GM23338 (cell line): ENCODE results near the gene ATXN1L. TPM values are rescaled to one million over a fixed set of nuclear protein-coding genes. Genes with fewer than 3 reads are reported as not detected.
A peak's percentile ranks its signal among the peaks of the same experiment; 100 is the strongest.

Experiments used
- ATAC-seq: fragments of 200-7000 bp; cut with Tn5 transposase; 3 replicates; pipeline ENCODE4 v1.9.1; 2020
- DNase-seq: peaks from one replicate; pipeline ENCODE4 v3.0.0-alpha.2; 2015; ENCODE audit warnings: low spot score
- H2AFZ ChIP-seq: fragments of 200-600 bp; sonication (generic); 2 replicates; pipeline ENCODE4 v1.8.0; 2016; ENCODE audit warnings: antibody characterized with exemption, mild to moderate bottlenecking, moderate library complexity
- H3F3A ChIP-seq: fragments of 200-600 bp; sonication (generic); replicated peaks from 2 replicates; pipeline ENCODE4 v1.8.0; 2017; ENCODE audit warnings: antibody characterized with exemption, mixed run types, low read depth
- H3K27ac ChIP-seq: fragments of 200-600 bp; sonication (generic); 2 replicates; pipeline ENCODE4 v1.6.1; 2016; ENCODE audit warnings: low read depth
- H3K27me3 ChIP-seq: fragments of 200-600 bp; sonication (generic); 2 replicates; pipeline ENCODE4 v1.8.0; 2016; ENCODE audit warnings: mild to moderate bottlenecking, mixed run types, moderate library complexity; ENCODE audit not compliant: insufficient read depth
- H3K36me3 ChIP-seq: fragments of 200-600 bp; sonication (generic); 2 replicates; pipeline ENCODE4 v1.8.0; 2016; ENCODE audit warnings: mild to moderate bottlenecking; ENCODE audit not compliant: insufficient read depth
- H3K4me1 ChIP-seq: fragments of 200-600 bp; sonication (generic); 2 replicates; pipeline ENCODE4 v1.8.0; 2016; ENCODE audit warnings: mild to moderate bottlenecking, moderate library complexity; ENCODE audit not compliant: insufficient read depth
- H3K4me2 ChIP-seq: fragments of 200-600 bp; sonication (generic); 2 replicates; pipeline ENCODE4 v1.7.1; 2017; ENCODE audit warnings: mixed run types
- H3K4me3 ChIP-seq: fragments of 200-600 bp; sonication (generic); 2 replicates; pipeline ENCODE4 v1.6.1; 2016; ENCODE audit warnings: mixed run types
- H3K79me2 ChIP-seq: fragments of 200-600 bp; sonication (generic); replicated peaks from 2 replicates; pipeline ENCODE4 v1.8.0; 2017; ENCODE audit warnings: mild to moderate bottlenecking; ENCODE audit not compliant: insufficient read depth
- H3K9me2 ChIP-seq: fragments of 200-600 bp; sonication (generic); 2 replicates; pipeline ENCODE4 v1.8.0; 2017; ENCODE audit not compliant: insufficient read depth
- H4K20me1 ChIP-seq: fragments of 200-600 bp; sonication (generic); replicated peaks from 2 replicates; pipeline ENCODE4 v1.8.0; 2017; ENCODE audit warnings: mild to moderate bottlenecking; ENCODE audit not compliant: insufficient read depth
- H3K27ac Mint-ChIP-seq: 2 replicates; pipeline ENCODE4 v1.8.0; 2020; ENCODE audit warnings: inconsistent platforms, mild to moderate bottlenecking, moderate library complexity, mixed read lengths
- H3K27me3 Mint-ChIP-seq: 3 replicates; pipeline ENCODE4 v1.8.0; 2022; ENCODE audit warnings: low read depth, mild to moderate bottlenecking, moderate library complexity, mixed read lengths, inconsistent platforms; ENCODE audit not compliant: insufficient read depth, poor library complexity
- H3K36me3 Mint-ChIP-seq: 3 replicates; pipeline ENCODE4 v1.8.0; 2021; ENCODE audit warnings: low read depth, mild to moderate bottlenecking, inconsistent platforms, moderate library complexity, mixed read lengths
- H3K4me1 Mint-ChIP-seq: 3 replicates; pipeline ENCODE4 v1.8.0; 2020; ENCODE audit warnings: mild to moderate bottlenecking, inconsistent platforms, mixed read lengths
- H3K4me3 Mint-ChIP-seq: 3 replicates; pipeline ENCODE4 v1.8.0; 2021; ENCODE audit warnings: moderate library complexity, mild to moderate bottlenecking, inconsistent platforms, mixed read lengths
- H3K9me3 Mint-ChIP-seq: 3 replicates; pipeline ENCODE4 v1.8.0; 2020; ENCODE audit warnings: moderate library complexity, mild to moderate bottlenecking, inconsistent platforms, mixed read lengths
- ETS1 ChIP-seq: IDR thresholded peaks from 2 replicates; pipeline ENCODE4 v1.6.1; 2016; ENCODE audit warnings: antibody characterized with exemption
- EZH2 ChIP-seq: fragments of 200-600 bp; sonication (generic); IDR thresholded peaks from one replicate; pipeline ENCODE4 v1.8.0; 2017; ENCODE audit warnings: antibody characterized with exemption, mild to moderate bottlenecking, low read depth; ENCODE audit not compliant: unreplicated experiment
- EZH2phosphoT487 ChIP-seq: fragments of 200-600 bp; sonication (generic); IDR thresholded peaks from one replicate; pipeline ENCODE4 v1.8.1; 2018; ENCODE audit warnings: antibody characterized with exemption; ENCODE audit not compliant: unreplicated experiment
- JUNB ChIP-seq: IDR thresholded peaks from one replicate; pipeline ENCODE4 v1.6.1; 2016; ENCODE audit warnings: antibody characterized with exemption; ENCODE audit not compliant: unreplicated experiment
- STAT1 ChIP-seq: IDR thresholded peaks from one replicate; pipeline ENCODE4 v1.6.1; 2016; ENCODE audit warnings: antibody characterized with exemption; ENCODE audit not compliant: unreplicated experiment
- ZNF114 ChIP-seq: fragments of 250-450 bp; sonication (Bioruptor Pico); IDR thresholded peaks from 2 replicates; pipeline ENCODE4 v1.5.0; 2020; ENCODE audit warnings: mild to moderate bottlenecking, moderate library complexity
- ZNF331 ChIP-seq: fragments of 250-450 bp; sonication (Bioruptor Pico); IDR thresholded peaks from 2 replicates; pipeline ENCODE4 v1.5.0; 2020; ENCODE audit warnings: low read depth, mild to moderate bottlenecking, moderate library complexity
- polyA plus RNA-seq: library from polyadenylated mRNA; unstranded; fragments of >200 nt; fragmentation: Nextera tagmentation; extraction: Ambion mirVana; gene quantifications from 2 replicates; pipeline ENCODE4 v1.2.1, GENCODE V29; 2016
- total RNA-seq: library from RNA; depleted of rRNA; stranded (reverse); fragments of >200 nt; shearing (Covaris generic); gene quantifications from 2 replicates; pipeline ENCODE4 v1.2.3, GENCODE V29; 2014
- TF ChIP-seq, protein P1 (sequence below), 2 experiments: fragments of 200-600 bp in 1 of 2; sonication (generic) in 1 of 2; conservative IDR thresholded peaks; 2 replicates each; pipeline versions ENCODE4 v1.5.1 to v1.6.1; 2016 to 2017; ENCODE audit warnings: antibody characterized with exemption in 2 of 2, low read depth in 2 of 2, mild to moderate bottlenecking in 2 of 2, moderate library complexity in 1 of 2
- TF ChIP-seq, protein P2 (sequence below): IDR thresholded peaks from one replicate; pipeline ENCODE4 v1.6.1; 2018; ENCODE audit warnings: antibody characterized with exemption; ENCODE audit not compliant: unreplicated experiment

The ATXN1L gene
- total and polyA plus RNA-seq, 2 experiments from 2014 or later: 8.5 to 22.1 TPM

- Histone ChIP-seq H3K9me2 (no peaks in the 10 kb centered on the region), H3K27me3 (no peaks in the 10 kb centered on the region), H3K79me2 (peaks cover 99% of the 10 kb centered on the region), H4K20me1 (peaks cover 33% of the 10 kb centered on the region), H3F3A (no peaks in the 10 kb centered on the region), H3K36me3 (peaks cover 11% of the 10 kb centered on the region), H3K4me1 (peaks cover 17% of the 10 kb centered on the region), H2AFZ (no peak overlapping the region), H3K4me3 (no peak overlapping the region), H3K4me2 (no peak overlapping the region), H3K27ac (no peak overlapping the region)
- H3K4me1 Mint-ChIP-seq: peaks cover 5% of the 10 kb centered on the region
- H3K9me3 Mint-ChIP-seq: no peaks in the 10 kb centered on the region
- peaks cover 19% of the 10 kb centered on the region for H3K36me3 Mint-ChIP-seq
- TF ChIP-seq ZNF331 (CRISPR knock-in tag): no peak
- no peak for TF ChIP-seq EZH2
- ATAC-seq (no peak), DNase-seq (no peak)
- H3K4me3 Mint-ChIP-seq: no peak overlapping the region
- H3K27me3 Mint-ChIP-seq: peaks cover 4% of the 10 kb centered on the region
- peak overlapping the region; percentile 18; the same call in 1 of the 2 replicates for H3K27ac Mint-ChIP-seq
Measured at GRCh38 chr16:71803305-71803690, 42.5 kb upstream of the ATXN1L start.

GRCh38 chr16:71807905-71808592 is 37.7 kb upstream of the ATXN1L start:
- peaks cover 11% of the 10 kb centered on the region for H3K36me3 ChIP-seq
- Mint-ChIP-seq H3K4me1 (peaks cover 5% of the 10 kb centered on the region), H3K27ac (peak overlapping the region; percentile 100), H3K4me3 (peak overlapping the region; percentile 98), H3K36me3 (peaks cover 9% of the 10 kb centered on the region), H3K27me3 (peaks cover 9% of the 10 kb centered on the region), H3K9me3 (no peaks in the 10 kb centered on the region)
- 0 out of 2 replicates have a peak overlapping the region, but pooled peaks have one; percentile 92 for H2AFZ ChIP-seq
- peaks cover 55% of the 10 kb centered on the region for H3K79me2 ChIP-seq
- H3K9me2 ChIP-seq: no peaks in the 10 kb centered on the region
- peak overlapping the region; percentile 100 for H3K27ac ChIP-seq
- no peaks in the 10 kb centered on the region for H3F3A ChIP-seq
- H3K4me2 ChIP-seq: peak overlapping the region; percentile 90
- H3K4me3 ChIP-seq: peak overlapping the region; percentile 99
- peaks cover 14% of the 10 kb centered on the region for H4K20me1 ChIP-seq
- peak; percentile 32 for DNase-seq
- H3K4me1 ChIP-seq: peaks cover 17% of the 10 kb centered on the region
- ATAC-seq: peak; percentile 9
- H3K27me3 ChIP-seq: no peaks in the 10 kb centered on the region
- TF ChIP-seq EZH2phosphoT487 (no peak), ZNF331 (CRISPR knock-in tag) (no peak), JUNB (no peak), ZNF114 (CRISPR knock-in tag) (no peak), EZH2 (no peak), STAT1 (no peak), ETS1 (no peak)
- TF ChIP-seq, protein P1, sequence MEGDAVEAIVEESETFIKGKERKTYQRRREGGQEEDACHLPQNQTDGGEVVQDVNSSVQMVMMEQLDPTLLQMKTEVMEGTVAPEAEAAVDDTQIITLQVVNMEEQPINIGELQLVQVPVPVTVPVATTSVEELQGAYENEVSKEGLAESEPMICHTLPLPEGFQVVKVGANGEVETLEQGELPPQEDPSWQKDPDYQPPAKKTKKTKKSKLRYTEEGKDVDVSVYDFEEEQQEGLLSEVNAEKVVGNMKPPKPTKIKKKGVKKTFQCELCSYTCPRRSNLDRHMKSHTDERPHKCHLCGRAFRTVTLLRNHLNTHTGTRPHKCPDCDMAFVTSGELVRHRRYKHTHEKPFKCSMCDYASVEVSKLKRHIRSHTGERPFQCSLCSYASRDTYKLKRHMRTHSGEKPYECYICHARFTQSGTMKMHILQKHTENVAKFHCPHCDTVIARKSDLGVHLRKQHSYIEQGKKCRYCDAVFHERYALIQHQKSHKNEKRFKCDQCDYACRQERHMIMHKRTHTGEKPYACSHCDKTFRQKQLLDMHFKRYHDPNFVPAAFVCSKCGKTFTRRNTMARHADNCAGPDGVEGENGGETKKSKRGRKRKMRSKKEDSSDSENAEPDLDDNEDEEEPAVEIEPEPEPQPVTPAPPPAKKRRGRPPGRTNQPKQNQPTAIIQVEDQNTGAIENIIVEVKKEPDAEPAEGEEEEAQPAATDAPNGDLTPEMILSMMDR (conservative IDR thresholded peaks at IDR 0.05; ENCODE audit: low read depth in 2 of 2): no peak
- TF ChIP-seq, protein P2, sequence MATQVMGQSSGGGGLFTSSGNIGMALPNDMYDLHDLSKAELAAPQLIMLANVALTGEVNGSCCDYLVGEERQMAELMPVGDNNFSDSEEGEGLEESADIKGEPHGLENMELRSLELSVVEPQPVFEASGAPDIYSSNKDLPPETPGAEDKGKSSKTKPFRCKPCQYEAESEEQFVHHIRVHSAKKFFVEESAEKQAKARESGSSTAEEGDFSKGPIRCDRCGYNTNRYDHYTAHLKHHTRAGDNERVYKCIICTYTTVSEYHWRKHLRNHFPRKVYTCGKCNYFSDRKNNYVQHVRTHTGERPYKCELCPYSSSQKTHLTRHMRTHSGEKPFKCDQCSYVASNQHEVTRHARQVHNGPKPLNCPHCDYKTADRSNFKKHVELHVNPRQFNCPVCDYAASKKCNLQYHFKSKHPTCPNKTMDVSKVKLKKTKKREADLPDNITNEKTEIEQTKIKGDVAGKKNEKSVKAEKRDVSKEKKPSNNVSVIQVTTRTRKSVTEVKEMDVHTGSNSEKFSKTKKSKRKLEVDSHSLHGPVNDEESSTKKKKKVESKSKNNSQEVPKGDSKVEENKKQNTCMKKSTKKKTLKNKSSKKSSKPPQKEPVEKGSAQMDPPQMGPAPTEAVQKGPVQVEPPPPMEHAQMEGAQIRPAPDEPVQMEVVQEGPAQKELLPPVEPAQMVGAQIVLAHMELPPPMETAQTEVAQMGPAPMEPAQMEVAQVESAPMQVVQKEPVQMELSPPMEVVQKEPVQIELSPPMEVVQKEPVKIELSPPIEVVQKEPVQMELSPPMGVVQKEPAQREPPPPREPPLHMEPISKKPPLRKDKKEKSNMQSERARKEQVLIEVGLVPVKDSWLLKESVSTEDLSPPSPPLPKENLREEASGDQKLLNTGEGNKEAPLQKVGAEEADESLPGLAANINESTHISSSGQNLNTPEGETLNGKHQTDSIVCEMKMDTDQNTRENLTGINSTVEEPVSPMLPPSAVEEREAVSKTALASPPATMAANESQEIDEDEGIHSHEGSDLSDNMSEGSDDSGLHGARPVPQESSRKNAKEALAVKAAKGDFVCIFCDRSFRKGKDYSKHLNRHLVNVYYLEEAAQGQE: no peak
